Activated T-cell treated with anti-CD3 and anti-CD28 coated beads for 1 hour (primary cell): ENCODE results near the gene ADAM21.
"Not testable (repeated sequence)": the region's sequence is repeated elsewhere in the genome, so short reads cannot be mapped to it uniquely, and the experiment has no call there.

ENCODE experiments used
- DNase-seq: peaks from one replicate; pipeline ENCODE4 v3.0.0-alpha.2; 2020; ENCODE audit warnings: low read depth

The ADAM21 gene

GRCh38 chr14:70451874-70452273, at the start of gene ADAM21:
Gene ADAM21, plus strand, starts transcription at chr14:70452174. Its CDS starts 5,326 bp downstream, at chr14:70457500.
- DNase-seq, result no peak

GRCh38 chr14:70403335-70403734, 48.6 kb upstream of the ADAM21 start:
- DNase-seq, result not testable (repeated sequence)

- not testable (repeated sequence) for DNase-seq
Measured at GRCh38 chr14:70406216-70406615, 45.8 kb upstream of the ADAM21 start.

GRCh38 chr14:70407621-70408020, 44.4 kb upstream of the ADAM21 start:
- DNase-seq, result no peak

DNA sequence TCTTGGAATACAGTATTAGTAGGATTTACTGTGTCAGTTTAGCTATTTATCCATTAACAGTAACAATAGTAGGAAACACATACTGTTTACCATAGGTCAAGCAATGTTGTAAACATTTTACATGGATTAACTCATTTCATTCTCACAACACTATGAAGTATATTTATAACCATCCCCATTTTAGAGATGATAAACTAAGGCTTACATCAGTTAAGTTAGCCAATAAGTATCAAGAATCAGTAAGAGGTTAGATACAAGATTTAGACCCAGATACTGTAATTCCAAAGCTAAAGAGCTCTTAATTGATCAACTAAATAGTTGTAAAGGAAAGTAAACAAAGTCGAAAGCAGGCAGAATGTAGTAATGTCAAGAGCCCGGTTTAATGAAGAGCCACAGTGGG, 36.2 kb upstream of the ADAM21 start:
- DNase-seq, result no peak

DNA sequence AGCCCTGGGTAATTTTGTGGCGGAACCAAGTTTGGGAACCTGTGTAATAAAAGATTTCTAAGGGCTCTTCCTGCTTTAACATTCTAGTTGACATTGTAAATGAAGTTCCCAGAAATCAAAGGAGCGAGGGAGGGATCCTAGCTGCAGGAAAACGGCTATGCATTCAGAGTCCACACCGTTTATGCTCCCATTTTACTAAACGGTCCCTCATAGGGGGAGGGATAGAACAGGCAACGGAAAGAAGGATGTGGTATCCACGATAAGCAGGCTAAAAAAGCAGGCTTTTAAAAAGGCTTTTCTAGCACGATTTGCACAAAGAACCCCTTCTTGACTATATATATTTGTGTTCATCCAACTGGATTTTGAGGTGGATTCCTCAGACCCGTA, 35.6 kb upstream of the ADAM21 start:
- no peak for DNase-seq

GRCh38 chr14:70416725-70417349, 35.1 kb upstream of the ADAM21 start, which contains the start of gene SYNJ2BP:
Gene SYNJ2BP, minus strand, starts transcription at chr14:70417090. Its CDS starts 127 bp downstream, at chr14:70416963.
- peak; percentile 27 for DNase-seq

DNA sequence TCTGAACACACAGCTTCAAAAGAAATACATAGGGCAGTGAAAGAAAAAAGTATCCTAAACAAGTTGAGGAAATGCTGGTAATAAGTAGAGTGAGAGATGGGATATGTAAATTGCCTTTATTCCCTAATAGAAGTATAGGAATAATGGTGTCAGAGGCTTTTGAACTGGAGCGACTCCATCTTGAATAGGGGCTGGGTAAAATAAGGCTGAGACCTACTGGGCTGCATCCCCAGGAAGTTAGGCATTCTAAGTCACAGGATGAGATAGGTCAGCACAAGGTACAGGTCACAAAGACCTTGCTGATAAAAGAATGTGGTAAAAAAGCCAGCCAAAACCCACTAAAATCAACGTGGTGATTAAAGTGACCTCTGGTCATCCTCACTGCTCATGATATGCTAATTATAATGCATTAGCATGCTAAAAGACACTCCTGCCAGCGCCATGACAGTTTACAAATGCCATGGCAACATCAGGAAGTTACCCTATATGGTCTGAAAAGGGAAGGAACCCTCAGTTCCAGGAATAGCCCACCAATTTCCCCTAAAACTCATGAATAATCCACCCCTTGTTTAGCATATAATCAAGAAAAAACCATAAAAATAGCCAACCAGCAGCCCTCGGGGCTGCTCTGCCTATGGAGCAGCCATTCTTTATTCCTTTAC, 32.6 kb upstream of the ADAM21 start:
- not testable (repeated sequence) for DNase-seq

GRCh38 chr14:70422538-70422937, 29.4 kb upstream of the ADAM21 start:
- no peak for DNase-seq

- DNase-seq, result no peak
Measured at GRCh38 chr14:70425354-70425753, 26.6 kb upstream of the ADAM21 start.

- DNase-seq, result not testable (repeated sequence)
Measured at GRCh38 chr14:70426555-70426954, 25.4 kb upstream of the ADAM21 start.

DNA sequence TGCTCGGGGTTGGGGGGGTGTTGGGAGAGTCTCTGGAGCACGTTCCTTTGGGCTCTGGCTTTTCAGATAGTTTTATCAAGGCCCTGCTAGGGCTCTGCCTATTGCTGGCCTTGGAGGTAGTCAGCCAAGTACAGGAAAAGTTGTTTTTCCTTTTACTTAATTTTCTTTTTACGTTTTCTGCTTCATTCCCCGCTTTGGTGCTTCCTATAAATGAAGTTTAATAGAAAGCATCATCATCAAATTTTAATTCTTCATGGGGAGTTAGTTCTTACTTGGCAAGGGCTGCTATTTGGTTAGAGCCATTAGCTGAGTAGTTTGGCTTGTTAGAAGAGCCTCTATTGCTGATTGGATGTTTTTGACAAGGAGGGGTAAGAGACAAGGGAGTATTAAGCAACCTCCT, 15.1 kb upstream of the ADAM21 start:
- DNase-seq, result no peak

DNA sequence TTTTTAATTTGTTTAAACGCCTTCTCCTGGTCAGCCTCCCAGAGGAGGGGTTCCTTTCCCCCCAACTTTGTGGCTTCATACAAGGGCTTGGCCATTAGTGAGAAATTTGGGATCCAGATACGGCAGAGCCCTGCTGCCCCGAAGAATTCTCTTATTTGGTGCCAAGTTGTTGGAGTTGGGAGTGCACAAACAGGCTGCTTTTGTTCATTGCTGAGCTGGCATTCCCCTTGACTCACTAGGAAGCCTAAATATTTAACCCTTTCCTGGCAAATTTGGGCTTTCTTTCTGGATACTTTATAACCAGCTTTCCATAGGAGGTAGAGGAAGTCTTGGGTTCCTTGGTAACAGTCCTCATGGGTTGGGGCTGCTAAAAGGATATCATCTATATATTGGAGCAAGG, 10.3 kb upstream of the ADAM21 start:
- DNase-seq, result no peak

DNA sequence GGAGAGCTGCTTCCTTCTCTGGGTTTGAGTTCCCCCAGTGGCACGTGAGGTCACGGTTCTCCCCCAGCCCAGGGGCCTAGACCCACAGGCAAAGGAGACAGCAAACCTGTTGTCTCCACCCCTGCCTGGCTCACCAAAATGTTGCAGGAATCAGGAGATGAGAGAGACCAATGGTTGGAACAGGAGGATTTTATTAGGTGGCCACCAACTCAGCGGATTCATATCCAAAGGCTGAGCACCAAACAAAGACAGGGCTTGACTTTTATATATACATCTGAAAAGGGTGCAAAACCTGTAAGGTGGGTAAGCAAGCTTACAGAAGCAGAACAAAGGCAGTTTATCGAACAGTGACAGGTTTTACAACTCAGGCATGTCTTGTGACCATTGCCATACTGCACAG, 9.2 kb upstream of the ADAM21 start:
- no peak for DNase-seq

GRCh38 chr14:70448633-70449340, 3.2 kb upstream of the ADAM21 start:
- no peak for DNase-seq

DNA sequence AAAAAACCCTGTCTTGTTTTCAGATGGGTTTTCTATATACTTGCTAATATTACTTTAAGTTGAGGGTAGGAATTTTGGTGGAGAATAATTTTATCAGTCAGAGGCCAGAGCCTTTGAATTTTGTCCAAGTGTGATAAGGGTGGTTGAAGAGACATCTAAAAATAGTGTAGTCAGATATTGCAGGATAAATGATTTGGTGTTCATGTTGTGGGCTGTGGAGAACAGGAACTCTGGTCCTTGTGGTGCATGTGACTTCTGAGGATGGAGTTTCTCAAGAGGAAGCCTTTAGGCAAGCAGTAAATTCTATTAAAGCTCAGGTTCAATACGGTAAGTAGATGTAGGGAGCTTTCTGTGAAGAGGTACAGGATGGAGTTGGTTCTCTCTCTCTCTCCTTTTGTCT, 2.8 kb downstream of the ADAM21 start:
- no peak for DNase-seq

- no peak for DNase-seq
Measured at GRCh38 chr14:70468731-70469130, 16.8 kb downstream of the ADAM21 start.

DNA sequence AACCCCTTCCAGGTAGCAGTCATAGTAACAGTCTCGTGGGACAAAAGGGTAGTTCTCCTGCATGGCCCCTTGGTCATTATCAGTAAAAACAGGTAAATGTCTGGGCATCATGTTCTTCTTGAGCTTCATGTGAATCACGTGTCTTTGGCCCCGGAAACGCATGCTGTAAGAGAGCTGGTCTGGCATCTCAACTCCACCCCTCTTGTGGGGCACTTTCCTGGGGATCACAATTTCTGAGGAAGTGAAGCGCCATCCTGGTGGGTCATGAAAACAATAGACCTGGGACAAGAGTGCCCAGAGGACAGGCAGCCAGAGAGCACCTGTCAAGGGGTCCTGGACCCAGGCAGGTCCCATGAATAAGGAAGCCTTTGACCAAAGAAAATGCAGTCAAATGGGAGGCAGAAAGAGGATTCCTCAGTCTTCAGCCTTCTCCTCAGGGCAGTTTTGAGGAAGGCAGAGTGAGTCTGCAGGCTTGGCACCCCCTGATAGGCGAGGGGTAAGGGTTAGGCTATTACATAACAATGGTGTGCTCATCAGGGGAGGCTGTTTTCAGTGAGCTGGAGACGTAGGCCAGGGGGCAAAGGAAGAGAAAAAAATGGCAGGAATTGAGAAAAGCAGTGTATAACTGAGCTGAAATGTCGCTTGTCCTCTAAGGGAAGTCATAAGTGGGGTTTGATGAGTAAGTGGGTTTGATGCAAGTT, 19.0 kb downstream of the ADAM21 start:
- not testable (repeated sequence) for DNase-seq

GRCh38 chr14:70472253-70473159, 20.5 kb downstream of the ADAM21 start:
- DNase-seq, result no peak

GRCh38 chr14:70473825-70474224, 21.9 kb downstream of the ADAM21 start:
- no peak for DNase-seq

GRCh38 chr14:70475459-70475858, 23.5 kb downstream of the ADAM21 start:
- DNase-seq, result not testable (repeated sequence)
